ENCODE data around the gene BRINP2.

Gene BRINP2

DNA sequence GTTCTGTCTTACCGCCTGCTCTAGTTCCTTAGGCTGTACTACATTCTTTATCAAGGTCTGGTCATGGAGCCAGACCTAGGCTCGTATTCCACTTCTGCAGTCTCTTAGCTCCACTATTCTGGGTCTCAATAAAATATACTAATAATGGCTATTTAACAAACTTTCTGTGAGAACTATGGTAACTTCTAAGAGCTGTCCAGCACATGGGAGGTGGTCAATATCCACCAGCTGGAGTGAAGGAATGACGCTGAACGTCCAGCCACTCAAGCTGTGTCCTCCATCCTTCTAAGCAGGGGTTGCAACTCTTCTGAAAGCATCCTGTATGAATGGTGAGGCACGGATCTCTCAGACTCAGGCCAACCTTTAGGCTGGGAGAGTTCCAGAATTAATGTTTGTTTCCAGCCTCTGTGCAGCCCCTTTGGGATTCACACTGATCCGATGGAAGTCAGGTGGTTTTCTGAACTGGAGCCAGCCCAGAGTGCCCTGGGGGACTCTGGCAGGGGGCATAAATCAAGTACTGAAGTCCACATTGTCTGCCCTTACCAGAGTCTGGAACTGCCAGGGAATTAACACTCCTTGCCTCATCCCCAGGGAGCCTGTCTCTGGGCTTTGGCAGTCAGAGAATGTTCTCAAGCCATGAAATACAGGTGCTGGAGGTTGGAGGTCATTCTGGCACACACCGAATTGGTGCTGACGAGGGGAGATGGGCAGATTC lies 57.4 kb downstream of the BRINP2 start:
- no peak for DNase-seq

DNA sequence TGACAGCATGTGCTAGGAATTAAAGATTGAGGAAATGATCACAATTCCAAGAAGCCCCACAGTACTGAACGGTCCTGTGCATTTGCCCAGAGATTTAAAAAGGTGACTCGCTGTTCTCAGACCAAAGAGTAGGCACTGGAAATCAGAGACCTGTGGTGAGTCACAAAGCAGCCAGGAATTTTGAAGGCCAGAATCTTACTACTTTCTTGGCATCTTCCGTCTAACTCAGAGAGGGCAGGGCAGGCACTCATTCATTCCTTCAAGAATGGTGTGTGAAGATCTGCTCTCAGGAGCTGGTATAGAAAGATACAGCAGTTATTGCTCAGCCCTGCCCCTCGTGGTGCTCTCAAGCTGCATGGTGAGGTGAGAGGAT lies 57.9 kb downstream of the BRINP2 start:
- no peak for DNase-seq

DNA sequence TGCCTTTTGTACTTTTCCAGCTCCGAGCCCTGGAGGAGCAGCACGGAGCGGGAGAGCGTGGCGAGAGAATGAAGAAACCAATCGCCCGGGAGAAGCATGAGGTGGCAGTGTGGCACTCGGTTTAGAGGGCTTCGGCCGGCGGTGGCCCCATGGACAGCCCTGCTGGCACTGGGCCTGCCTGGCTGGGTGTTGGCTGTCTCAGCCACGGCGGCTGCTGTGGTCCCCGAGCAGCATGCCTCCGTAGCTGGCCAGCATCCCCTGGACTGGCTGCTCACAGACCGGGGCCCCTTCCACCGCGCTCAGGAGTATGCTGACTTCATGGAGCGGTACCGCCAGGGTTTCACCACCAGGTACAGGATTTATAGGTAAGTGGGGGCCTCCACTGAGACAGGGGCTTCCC lies 59.0 kb downstream of the BRINP2 start:
- DNase-seq, result no peak

DNA sequence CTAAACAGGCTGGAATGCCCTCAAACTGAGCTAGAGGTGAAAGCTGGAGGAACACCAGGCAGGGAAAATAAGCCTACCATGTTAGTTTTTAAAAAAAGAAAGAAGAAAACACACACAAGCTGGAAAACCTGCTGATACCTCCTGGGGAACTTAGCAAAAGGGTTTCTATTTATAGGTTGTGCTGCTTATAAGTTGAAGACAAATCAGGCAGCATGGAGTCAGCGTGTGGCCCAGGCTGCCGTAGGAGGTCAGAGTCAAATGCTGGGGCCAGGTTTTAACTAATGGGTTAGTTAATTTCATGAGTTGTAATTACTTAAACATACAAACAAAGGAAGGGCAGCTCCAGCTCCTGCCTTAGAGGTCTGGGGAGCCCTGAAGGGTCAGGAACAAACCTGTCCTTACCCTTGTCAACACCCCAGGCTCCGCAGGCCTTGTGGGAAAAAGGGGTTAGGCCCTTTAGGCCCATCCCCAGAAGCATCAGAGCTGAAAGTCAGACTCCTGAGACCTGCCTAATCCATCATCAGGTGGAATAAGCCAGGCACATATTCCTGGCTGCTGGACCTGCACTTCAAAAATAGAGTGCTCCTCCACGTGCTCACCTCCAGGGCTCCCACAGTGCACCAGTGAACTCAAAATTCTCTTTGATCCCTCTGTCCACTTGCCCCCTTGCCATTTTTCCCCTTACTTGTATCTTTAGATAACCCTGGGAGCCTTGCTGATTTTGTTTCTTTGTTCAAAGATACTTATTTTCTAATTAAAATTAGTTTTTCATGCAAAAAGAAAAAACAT lies 59.7 kb downstream of the BRINP2 start:
- no peak for DNase-seq

DNA sequence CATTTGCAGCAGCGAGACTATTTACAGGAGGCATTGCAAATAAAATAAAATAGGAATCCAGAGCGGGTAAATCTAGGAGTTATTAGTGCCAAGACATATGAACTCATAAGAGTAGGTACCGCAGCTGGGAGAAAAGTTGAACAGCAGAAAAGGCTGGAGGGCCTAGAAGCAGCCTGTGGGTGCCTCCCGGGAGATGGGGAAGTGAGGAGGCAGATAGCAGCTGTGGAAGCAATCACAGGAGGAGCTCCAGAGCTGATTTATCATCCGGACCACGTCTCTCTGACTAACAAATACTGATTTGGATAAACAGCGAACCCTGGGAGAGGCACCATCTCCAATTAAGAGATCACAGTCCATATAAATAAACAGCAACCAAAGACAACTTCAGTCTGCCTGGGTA lies 64.6 kb downstream of the BRINP2 start:
- no peak for DNase-seq

DNA sequence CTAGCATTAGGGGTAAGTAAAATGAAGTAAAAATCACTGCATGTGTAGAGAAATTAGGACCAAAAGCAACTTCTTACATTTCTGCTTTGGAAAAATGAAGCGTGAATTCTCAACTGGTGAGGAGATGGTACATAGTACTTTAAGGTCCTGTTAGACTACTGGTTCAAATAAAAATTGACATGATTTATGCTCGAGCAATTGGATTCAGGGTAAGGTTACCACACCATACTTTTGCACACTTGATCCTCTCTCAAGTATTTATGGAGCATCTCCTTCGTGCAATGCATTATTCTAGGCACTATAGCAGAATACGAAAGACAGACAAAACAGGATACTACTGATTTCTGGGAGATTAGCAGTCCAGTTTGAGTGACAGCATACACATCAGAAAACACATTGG lies 66.2 kb downstream of the BRINP2 start:
- DNase-seq, result no peak

DNA sequence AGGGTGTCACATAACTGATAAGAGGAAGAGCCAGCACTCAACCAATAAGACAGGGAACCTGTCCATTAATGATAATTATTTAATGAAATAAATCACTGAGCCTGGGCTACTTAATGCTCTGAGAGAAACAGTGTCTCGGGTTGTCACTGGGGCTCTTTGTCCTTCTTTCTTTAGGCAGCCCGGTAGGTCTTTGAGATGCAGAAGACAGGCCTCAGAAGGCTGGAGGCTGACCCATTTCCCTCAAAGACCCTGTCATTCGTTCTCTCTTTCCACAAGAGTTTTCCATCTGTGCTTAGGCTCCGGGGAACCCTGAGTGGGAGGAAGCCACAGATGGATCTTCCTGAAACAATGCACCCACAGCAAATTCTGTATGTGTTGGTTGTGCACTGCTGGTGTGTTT lies 68.2 kb downstream of the BRINP2 start:
- no peak for DNase-seq

DNA sequence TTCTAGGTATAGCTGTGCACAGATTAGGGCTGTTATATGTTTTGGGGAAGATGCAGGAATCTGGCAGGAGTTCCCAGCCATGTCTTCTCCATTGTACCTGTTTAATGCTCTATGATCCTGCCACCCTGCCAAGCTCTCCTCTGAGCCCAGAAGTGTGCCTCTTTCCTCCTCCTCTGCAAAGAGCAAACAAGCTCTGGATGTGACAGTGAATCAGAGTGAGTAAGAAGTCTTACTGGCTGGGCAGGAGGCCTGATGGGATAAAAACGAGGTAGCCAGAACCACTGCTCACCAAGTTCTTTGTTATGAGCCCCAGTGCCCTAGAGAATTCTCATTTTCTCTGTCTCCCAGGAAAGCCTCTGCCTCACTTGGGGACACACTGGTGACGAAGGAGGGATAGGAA lies 69.0 kb downstream of the BRINP2 start:
- DNase-seq, result no peak

DNA sequence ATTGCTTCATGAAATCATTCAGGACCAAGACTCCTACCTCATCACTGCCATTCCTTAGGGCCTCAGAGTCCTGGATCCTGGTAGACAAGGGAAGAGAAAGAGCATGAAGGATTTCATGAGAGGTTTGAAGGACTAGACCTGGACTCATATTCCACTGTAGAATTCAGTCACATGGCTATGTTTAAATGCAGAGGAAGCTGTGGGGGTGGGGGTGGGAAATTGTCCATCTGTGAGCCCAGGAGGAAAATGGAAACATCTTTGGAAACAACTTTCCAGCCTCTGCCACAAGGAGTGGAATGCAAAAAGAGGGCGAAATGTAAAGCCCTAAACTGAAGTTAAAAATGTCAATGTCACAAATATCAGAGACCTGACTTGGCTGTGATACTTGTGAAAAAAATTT lies 73.0 kb downstream of the BRINP2 start:
- no peak for DNase-seq

DNA sequence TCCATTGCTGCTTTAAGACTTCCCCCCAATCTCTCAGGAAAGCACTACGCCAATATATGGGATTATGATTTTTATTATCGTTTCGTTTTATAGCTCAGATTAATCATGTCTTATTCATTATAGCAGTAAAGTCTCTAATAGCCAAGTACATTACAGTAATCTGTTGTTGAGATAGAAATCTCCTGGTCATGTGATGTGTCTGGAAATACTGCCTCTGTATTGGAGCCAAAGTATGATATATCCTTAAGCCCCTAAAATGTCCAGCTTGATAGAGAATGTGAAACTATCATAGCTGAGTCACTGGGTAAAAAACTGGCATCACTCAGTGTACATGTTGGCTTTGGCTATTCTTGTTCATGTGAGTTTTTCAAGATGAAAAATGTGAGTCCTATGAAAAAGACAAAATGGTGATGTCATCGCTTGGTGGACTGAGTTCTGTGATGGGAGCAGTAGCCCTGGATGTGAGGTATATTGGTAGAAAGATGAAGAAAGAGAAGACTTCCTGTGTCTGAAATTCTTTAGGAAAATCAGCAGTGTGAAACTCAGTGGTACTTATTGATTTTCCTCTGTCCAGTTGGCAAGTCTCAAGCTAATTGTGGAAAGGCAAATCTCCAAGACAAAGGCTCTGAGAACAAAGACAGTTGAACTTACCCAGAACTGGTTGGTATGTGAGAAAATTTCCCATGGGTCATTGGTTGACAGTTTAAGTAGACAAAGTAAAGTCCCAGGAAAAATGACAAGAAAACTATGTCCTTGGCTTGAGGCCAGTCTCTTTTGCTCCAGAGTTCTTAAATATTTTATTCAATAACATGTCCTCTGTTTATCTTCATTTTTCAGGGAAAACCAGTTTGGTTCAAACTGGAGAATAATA lies 76.2 kb downstream of the BRINP2 start:
- DNase-seq, result no peak

DNA sequence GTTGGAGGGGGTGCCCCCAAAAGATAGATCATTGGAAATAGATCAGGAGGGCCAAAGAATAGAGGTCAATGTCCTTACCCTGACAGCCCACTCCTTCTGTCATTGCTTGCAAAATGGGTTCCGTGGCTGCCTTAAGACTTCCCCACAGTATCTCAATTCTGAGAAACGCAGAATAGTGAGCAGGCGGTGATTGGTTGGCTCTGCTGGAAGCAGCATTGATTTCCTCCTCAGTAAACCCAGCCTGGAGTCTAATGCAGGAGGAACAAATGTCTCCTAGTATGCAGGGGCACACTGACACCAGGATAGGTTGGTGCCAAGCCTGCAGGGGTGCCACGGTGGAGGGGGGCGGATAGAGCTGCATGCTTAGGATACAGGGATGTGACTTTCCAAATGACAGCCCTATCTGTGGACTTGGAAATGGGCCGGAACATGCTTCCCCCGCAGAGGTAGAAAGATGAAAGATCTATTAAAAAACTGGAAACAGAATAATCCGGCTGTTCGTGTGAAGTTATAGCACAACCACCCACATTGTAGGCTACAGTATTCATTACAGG lies 76.9 kb downstream of the BRINP2 start:
- DNase-seq, result no peak

DNA sequence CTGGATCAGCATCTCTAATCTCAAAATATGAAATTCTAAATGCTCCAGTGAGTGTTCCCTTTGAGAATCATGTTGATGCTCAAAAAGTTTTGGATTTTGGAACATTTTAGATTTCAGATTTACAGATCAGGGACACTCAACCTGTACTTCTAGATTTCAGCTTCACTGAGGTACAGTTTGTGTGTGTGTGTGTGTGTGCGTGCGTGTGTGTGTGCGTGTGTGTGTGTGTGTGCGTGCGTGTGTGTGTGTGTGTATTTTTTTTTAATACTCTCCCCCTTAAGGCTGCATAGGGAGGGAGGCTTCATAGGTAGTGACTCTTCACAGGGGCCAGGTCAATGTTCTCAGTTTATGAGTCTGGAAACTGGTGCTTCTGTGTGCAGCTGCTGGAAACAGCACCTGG lies 77.5 kb downstream of the BRINP2 start:
- no peak for DNase-seq

DNA sequence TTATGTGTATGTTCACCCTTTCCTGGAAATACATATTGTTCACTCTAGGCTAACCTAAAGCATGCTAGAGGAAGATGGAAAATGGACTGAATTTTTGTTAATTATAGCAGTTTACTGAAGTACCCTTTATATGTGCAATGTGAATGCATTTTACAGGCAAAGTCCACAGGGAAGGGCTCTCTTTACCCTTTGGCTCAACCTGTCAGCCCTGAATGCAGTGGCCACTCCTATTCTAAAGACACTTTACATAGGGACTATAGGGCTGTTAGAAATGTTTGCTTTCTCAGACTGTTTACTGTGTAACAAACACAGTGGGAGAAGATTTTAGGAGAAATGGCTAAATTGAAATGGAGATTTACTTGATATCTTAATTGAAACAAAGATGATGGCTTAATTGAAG lies 78.5 kb downstream of the BRINP2 start:
- DNase-seq, result no peak

DNA sequence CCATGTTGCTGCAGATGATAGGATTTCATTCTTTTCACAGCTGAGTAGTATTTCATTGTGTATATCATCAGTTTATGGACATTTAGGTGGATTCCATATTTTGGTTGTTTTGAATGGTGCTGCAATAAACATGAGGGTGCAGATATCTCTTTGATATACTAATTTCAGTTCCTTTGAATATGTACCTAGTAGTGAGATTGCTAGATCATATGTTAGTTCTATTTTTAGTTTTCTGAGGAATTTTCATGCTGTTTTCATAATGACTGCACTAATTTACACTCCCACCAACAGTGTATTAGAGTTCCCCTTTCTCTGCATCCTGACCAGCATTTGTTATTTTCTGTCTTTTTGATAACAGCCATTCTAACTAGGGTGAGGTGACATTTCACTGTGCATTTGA lies 82.1 kb downstream of the BRINP2 start:
- no peak for DNase-seq

DNA sequence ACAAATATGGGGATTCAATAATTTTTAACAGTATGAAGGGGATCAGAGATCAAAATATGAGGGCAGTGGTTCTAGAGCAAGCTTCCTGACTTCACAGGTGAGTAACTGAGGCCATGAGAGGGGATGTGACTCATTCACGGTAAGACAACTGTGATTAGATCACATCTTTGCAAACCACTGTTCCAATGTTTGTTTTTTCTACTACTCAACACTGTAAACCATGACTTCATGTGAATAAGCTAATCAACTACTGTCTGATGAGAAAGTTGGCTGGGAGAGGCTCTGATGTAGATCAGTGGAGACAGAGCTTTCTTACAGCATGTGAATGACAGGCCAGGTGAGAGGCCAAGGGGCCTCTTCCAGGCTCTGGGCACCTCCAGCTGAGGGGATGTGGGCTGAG lies 84.7 kb downstream of the BRINP2 start:
- DNase-seq, result no peak

DNA sequence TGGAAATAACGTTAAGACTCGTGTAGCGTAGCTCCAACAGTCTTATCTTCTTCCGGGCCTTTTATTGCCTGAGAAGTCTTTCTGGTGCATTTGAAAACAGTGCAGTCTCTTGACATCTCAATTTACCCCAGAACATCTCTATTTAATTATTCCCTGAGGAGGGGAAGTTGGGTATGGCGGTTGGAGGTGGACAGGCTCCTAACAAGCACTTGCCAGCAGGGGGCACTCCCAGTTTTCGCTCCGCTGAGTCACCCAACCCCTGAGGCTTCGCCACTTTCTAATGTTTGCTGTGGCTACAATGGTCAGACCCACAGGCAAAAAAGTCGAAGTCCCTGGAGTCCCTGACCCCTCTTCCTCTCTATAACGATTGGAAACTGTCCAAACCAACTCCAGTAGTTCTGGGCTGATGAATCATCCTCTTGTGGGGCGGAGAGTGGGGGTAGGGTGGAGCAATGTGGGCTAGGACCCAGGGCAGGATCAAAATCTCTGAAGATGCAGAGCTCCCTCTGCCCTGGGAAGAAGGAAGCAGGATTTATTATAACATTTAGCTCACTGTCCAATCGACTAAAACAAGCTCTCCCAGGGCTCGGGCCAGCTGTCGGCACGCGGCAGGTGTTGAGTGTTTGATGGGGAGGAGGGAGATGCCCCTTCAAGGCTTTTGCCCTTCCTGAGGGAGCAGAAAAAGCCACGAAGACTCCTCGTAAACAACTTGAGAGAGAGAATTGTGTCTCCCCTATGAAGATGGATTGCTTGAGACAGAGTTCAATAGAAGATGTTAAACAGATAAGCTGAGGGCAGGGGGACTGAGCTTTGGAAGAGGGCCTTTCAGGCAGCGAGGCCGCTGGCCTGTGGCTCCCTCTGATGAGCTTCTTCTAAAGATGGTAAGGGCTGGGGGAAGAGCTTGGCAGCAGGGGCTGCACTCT lies 85.7 kb downstream of the BRINP2 start:
- no peak for DNase-seq

DNA sequence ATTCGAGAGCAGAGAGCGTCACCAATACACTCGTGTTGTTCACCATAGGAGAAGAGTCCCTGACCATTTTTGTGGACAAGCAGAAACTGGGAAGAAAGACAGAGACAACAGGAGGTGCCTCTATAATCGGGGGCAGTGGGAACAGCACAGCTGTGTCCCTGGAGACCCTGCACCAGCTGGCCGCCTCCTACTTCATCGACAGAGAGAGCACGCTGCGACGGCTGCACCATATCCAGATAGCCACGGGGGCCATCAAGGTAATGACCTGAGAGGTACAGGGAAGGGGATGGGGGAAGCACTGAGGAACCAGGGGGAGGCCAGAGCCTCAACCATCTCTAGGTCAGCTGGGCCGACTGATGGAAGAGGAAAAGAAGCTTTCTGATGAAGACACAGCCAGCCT lies 86.4 kb downstream of the BRINP2 start:
- no peak for DNase-seq

DNA sequence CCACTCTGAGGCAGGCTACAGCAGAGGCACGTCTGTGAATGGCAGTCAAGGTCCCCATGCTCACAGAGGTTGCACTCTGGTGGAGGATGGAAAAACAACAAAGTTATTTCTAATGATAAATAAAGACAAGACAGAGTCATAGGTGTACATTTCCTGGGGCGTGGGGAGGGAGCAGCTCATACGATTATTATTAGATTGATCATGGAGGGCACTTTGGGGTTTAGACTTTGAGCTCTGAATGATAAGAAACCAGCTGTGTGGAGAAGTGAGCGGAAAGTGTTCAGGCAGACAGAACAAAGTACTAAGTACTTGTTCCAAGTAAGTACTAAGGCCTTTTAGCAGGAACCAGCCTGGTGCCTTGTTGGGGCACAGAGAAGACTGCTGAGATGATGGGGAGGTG lies 86.8 kb downstream of the BRINP2 start:
- DNase-seq, result no peak

DNA sequence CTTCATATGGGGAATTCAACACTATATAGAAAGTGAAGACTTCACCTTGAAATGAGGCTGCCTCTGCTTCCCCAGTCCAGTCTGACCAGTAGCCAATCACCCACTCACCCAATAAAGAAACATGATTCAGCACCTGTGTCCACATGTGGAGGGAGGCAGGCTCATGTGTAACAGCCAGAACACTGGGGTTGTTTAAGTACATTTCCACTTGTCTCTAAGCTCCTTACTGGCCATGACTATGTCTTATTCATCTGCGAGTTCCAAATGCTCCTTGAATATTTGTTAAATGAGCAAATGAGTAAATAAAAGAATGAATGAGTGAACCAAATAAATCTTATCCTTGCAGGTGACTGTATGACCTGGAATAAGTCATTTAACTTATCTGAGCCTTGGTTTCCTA lies 100.1 kb downstream of the BRINP2 start:
- no peak for DNase-seq

DNA sequence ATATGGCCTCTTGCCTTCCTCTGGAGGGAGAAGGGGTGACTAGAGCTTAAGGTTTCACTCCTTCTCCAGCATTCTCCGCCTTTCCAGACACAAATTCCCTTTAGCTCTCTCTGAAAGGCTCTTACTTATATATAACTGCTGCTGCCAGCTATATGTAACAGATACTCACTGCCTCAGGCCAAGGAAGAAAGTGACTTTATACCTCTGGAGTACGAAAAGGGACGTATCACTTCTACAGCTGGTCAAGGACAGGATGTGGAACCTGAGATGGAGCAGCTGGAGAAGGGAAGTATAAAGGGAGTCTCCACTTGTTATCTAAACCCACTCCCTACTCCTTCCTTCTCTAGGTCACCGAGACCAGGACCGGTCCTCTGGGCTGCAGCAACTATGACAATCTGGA lies 102.4 kb downstream of the BRINP2 start:
- DNase-seq, result no peak

DNA sequence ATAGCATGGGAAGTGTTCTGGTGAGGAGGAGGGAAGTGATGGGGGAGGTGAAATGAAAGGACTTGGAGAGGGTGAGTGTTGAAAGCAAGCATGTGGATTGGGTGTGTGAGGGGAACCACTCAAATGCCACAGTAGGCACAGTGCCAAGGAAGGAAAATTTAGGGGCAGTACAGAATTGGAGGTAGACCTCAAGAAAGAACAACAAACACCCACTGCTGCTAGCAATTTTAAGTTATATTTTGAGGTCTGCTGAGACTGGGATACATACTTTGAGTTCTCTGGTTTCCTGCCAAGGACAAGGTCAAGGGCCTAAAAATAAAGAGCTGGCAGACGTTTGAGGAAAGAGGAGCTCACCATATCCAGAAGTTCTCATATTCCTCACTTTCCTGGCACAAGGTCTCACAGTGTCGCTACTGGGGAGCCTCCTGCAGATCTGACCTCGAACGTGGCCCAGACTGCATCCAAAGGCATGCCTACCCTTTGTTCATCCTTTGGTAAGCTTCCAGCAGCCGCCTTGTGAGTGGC lies 104.0 kb downstream of the BRINP2 start:
- no peak for DNase-seq

DNA sequence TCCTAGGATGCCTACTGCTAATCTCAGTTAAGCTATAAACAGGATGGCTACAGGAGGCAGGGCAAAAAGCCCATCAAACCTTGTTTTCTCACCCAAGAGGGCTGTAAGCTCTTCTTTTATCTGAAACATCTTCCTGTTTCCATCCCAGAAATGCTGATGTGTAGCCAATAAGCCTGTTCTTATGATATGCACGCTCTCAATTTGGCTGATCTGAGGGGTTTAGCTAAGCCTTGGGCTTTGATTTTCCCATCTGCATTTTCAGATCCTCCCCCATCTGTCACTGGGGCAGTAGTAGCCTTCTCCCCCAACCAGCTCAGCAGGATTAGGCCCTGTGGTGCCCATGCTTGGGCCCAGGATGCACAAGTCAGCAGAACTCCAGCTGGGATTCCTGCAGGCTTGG lies 105.0 kb downstream of the BRINP2 start:
- DNase-seq, result no peak
